ENCODE results near the gene RALA. TPM values are rescaled to one million over a fixed set of nuclear protein-coding genes. Genes with fewer than 3 reads are reported as not detected.

Gene RALA
- total and polyA plus RNA-seq, 5 donors from 2014 or later: 22.4 to 71.2 (median 57.1) TPM

DNA sequence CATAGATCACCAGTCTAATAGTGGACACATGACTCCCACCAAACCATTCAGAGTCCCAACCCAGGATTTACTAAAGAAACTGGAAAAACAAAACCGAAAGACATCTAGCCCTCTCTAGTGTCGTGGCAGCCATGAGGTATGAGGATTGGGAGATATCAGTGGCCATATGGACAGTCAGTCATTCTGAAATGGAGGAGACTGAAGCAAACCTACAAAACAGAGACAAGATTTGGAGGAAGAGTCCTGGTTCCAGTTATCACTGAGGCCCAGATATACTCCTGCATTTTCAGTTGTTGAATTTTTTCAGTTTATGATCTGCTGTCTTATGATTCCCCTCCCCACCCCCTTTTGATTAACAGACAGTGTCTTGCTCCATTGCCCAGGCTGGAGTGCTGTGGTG, 9.1 kb upstream of the RALA start:
- Mint-ChIP-seq H3K36me3 (no peaks in the 10 kb centered on the region), H3K27ac (peak overlapping the region in 1 of 3 donors; percentile 15), H3K27me3 (peaks cover 25% of the 10 kb centered on the region), H3K4me1 (peaks cover under 1 to 11% (median 8%) of the 10 kb centered on the region in 4 donors), H3K9me3 (peaks cover 0 to 2% (median 0%) of the 10 kb centered on the region in 7 donors), H3K4me3 (no peak overlapping the region)
- Histone ChIP-seq H3K9me3 (ENCODE audit: control insufficient read depth in 2 of 2, low read length in 2 of 2) (no peaks in the 10 kb centered on the region), H3K4me3 (ENCODE audit: low read depth, low read length) (no peak overlapping the region), H3K27me3 (ENCODE audit: control insufficient read depth, insufficient read depth, low read length) (peaks cover 7% of the 10 kb centered on the region), H3K36me3 (ENCODE audit: control insufficient read depth, insufficient read depth, low read length) (no peaks in the 10 kb centered on the region), H3K4me1 (ENCODE audit: control insufficient read depth, insufficient read depth, low read length, poor library complexity, severe bottlenecking) (no peaks in the 10 kb centered on the region), H3K27ac (ENCODE audit: insufficient read depth, low read length, poor library complexity, severe bottlenecking) (no peak overlapping the region)
- DNase-seq (no peak), ATAC-seq (ENCODE audit: low read depth in 2 of 2) (no peak)

DNA sequence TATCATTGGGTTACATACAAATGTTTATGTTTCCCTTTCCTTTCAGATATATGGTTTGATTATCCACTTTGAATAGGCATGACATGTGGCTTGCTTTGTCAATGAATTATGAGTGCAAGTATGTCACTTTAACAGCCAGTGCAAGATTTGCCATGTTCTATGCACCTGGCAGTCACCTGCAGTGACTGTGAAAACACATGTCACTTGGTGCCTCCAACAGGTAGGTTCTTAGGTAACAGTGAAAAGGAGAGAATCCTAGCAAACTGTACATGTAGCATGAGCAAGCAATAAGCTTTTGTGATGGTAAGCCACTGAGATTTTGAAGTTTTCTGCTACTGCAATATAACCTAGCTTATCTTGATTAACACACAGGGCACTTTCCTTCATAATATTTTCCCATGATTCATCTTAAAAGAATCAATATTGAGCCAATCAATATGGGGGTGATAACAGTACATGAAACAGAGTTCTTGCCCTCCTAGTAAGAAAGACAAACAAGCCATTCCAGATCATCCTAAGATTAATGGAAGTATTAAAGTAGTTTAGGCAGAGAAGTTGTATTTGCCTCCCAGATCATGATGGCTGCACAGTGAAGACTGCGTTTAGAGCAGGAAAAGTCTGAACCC, 7.9 kb upstream of the RALA start:
- no peaks in the 10 kb centered on the region for H3K9me3 ChIP-seq (ENCODE audit: control insufficient read depth in 2 of 2, low read length in 2 of 2)
- H3K27me3 Mint-ChIP-seq: peaks cover 18% of the 10 kb centered on the region
- ATAC-seq (ENCODE audit: low read depth in 2 of 2): no peak
- H3K4me1 Mint-ChIP-seq: peaks cover 0 to 8% (median 3%) of the 10 kb centered on the region in 4 donors
- H3K27me3 ChIP-seq (ENCODE audit: control insufficient read depth, insufficient read depth, low read length): peaks cover 5% of the 10 kb centered on the region
- H3K9me3 Mint-ChIP-seq: peaks cover 0 to 2% (median 0%) of the 10 kb centered on the region in 7 donors
- H3K27ac Mint-ChIP-seq: peak overlapping the region in 1 of 3 donors; percentile 93
- no peak overlapping the region for H3K27ac ChIP-seq (ENCODE audit: insufficient read depth, low read length, poor library complexity, severe bottlenecking)
- H3K4me3 Mint-ChIP-seq: no peak overlapping the region
- no peak overlapping the region for H3K4me3 ChIP-seq (ENCODE audit: low read depth, low read length)
- no peaks in the 10 kb centered on the region for H3K36me3 Mint-ChIP-seq
- no peaks in the 10 kb centered on the region for H3K36me3 ChIP-seq (ENCODE audit: control insufficient read depth, insufficient read depth, low read length)
- no peak for DNase-seq
- no peaks in the 10 kb centered on the region for H3K4me1 ChIP-seq (ENCODE audit: control insufficient read depth, insufficient read depth, low read length, poor library complexity, severe bottlenecking)

GRCh38 chr7:39616138-39616537, 7.2 kb upstream of the RALA start:
- no peak overlapping the region for H3K4me3 ChIP-seq (ENCODE audit: low read depth, low read length)
- DNase-seq (no peak), ATAC-seq (ENCODE audit: low read depth in 2 of 2) (no peak)
- Mint-ChIP-seq H3K36me3 (no peaks in the 10 kb centered on the region), H3K4me3 (no peak overlapping the region), H3K4me1 (peaks cover 0 to 8% (median 1%) of the 10 kb centered on the region in 4 donors), H3K9me3 (peaks cover 0 to 2% (median 0%) of the 10 kb centered on the region in 7 donors), H3K27ac (no peak overlapping the region), H3K27me3 (peaks cover 18% of the 10 kb centered on the region)
- H3K9me3 ChIP-seq (ENCODE audit: control insufficient read depth in 2 of 2, low read length in 2 of 2): no peaks in the 10 kb centered on the region
- peaks cover 5% of the 10 kb centered on the region for H3K27me3 ChIP-seq (ENCODE audit: control insufficient read depth, insufficient read depth, low read length)
- no peaks in the 10 kb centered on the region for H3K4me1 ChIP-seq (ENCODE audit: control insufficient read depth, insufficient read depth, low read length, poor library complexity, severe bottlenecking)
- H3K36me3 ChIP-seq (ENCODE audit: control insufficient read depth, insufficient read depth, low read length): no peaks in the 10 kb centered on the region
- H3K27ac ChIP-seq (ENCODE audit: insufficient read depth, low read length, poor library complexity, severe bottlenecking): no peak overlapping the region

DNA sequence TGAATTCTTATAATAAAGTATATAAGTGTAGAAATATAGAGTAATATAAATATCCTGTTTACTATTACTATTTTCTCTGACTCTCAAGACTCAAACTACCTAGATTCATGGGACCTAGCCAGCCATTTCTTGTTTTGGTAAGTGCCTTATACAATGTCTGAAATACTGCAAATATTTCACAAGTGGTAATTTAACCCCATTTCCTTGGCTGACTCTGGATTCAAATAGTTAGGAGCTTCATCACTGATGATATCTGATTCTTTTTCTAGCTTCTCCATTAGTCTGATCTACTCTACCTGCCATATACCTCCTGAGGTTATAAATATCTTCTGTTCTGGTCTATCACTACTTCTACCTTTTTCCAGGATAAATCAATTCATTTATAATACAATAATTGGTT, 6.4 kb upstream of the RALA start:
- Mint-ChIP-seq H3K4me3 (no peak overlapping the region), H3K4me1 (peaks cover 2 to 12% (median 4%) of the 10 kb centered on the region in 4 donors), H3K27me3 (peaks cover 18% of the 10 kb centered on the region), H3K27ac (no peak overlapping the region), H3K9me3 (peaks cover 0 to 2% (median 0%) of the 10 kb centered on the region in 7 donors), H3K36me3 (no peaks in the 10 kb centered on the region)
- Histone ChIP-seq H3K27me3 (ENCODE audit: control insufficient read depth, insufficient read depth, low read length) (peaks cover 5% of the 10 kb centered on the region), H3K4me1 (ENCODE audit: control insufficient read depth, insufficient read depth, low read length, poor library complexity, severe bottlenecking) (peaks cover under 1% of the 10 kb centered on the region), H3K4me3 (ENCODE audit: low read depth, low read length) (no peak overlapping the region), H3K27ac (ENCODE audit: insufficient read depth, low read length, poor library complexity, severe bottlenecking) (no peak overlapping the region), H3K9me3 (ENCODE audit: control insufficient read depth in 2 of 2, low read length in 2 of 2) (no peaks in the 10 kb centered on the region), H3K36me3 (ENCODE audit: control insufficient read depth, insufficient read depth, low read length) (no peaks in the 10 kb centered on the region)
- ATAC-seq (ENCODE audit: low read depth in 2 of 2): no peak
- DNase-seq: no peak

DNA sequence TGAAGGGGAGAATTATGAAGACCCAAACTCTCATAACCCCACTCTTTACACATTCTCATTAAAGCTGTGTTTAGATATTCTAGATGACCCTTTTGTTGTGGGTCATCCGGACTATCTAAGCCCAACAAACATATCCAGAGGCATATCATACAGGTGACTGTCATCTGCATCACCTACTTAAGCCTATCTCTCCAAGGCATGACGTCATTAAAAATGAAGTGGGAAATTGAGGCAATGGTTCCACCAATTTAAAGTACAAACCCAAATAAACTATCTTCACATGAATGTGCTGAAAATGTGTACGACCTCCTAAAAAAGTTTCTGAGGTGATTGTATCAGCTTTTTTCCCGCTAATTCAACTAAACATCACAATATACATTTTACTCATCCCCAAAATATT, 4.5 kb upstream of the RALA start:
- Mint-ChIP-seq H3K36me3 (no peaks in the 10 kb centered on the region), H3K4me1 (peaks cover 9 to 14% (median 12%) of the 10 kb centered on the region in 4 donors), H3K9me3 (peaks cover 0 to 2% (median 0%) of the 10 kb centered on the region in 7 donors), H3K27ac (no peak overlapping the region), H3K27me3 (peaks cover 14% of the 10 kb centered on the region), H3K4me3 (peak overlapping the region in 1 of 4 donors; percentile 24)
- Histone ChIP-seq H3K4me3 (ENCODE audit: low read depth, low read length) (no peak overlapping the region), H3K4me1 (ENCODE audit: control insufficient read depth, insufficient read depth, low read length, poor library complexity, severe bottlenecking) (peaks cover 11% of the 10 kb centered on the region), H3K27me3 (ENCODE audit: control insufficient read depth, insufficient read depth, low read length) (peaks cover 2% of the 10 kb centered on the region), H3K9me3 (ENCODE audit: control insufficient read depth in 2 of 2, low read length in 2 of 2) (no peaks in the 10 kb centered on the region), H3K36me3 (ENCODE audit: control insufficient read depth, insufficient read depth, low read length) (no peaks in the 10 kb centered on the region), H3K27ac (ENCODE audit: insufficient read depth, low read length, poor library complexity, severe bottlenecking) (no peak overlapping the region)
- DNase-seq (no peak), ATAC-seq (ENCODE audit: low read depth in 2 of 2) (no peak)

DNA sequence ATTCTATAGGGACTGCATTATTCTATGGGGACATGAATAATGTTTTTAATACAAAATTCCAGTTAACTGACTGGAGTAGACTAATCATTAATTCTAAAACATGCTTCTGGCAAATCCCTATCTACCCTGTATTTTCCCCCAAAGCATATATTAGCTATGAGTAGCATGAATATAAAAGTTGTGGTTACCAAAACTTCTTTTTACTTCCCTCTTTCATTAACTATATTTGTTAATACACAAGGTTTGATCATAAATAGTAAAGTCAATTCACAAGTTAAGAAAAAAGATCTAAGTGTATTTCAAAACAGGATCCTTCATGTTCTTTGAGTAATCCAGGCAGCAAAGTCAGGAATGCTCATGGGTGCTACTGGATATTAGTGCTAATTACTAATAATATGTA, 2.9 kb upstream of the RALA start:
- peaks cover 12% of the 10 kb centered on the region for H3K27me3 Mint-ChIP-seq
- Histone ChIP-seq H3K9me3 (ENCODE audit: control insufficient read depth in 2 of 2, low read length in 2 of 2) (no peaks in the 10 kb centered on the region), H3K4me1 (ENCODE audit: control insufficient read depth, insufficient read depth, low read length, poor library complexity, severe bottlenecking) (peaks cover 26% of the 10 kb centered on the region), H3K27me3 (ENCODE audit: control insufficient read depth, insufficient read depth, low read length) (peaks cover 2% of the 10 kb centered on the region), H3K4me3 (ENCODE audit: low read depth, low read length) (no peak overlapping the region), H3K27ac (ENCODE audit: insufficient read depth, low read length, poor library complexity, severe bottlenecking) (no peak overlapping the region), H3K36me3 (ENCODE audit: control insufficient read depth, insufficient read depth, low read length) (no peaks in the 10 kb centered on the region)
- DNase-seq (no peak), ATAC-seq (ENCODE audit: low read depth in 2 of 2) (no peak)
- H3K27ac Mint-ChIP-seq: no peak overlapping the region
- no peak overlapping the region for H3K4me3 Mint-ChIP-seq
- peaks cover 0 to 2% (median 0%) of the 10 kb centered on the region in 7 donors for H3K9me3 Mint-ChIP-seq
- H3K4me1 Mint-ChIP-seq: peaks cover 17 to 29% (median 24%) of the 10 kb centered on the region in 4 donors
- H3K36me3 Mint-ChIP-seq: no peaks in the 10 kb centered on the region

- peaks cover 2% of the 10 kb centered on the region for H3K27me3 ChIP-seq (ENCODE audit: control insufficient read depth, insufficient read depth, low read length)
- H3K9me3 ChIP-seq (ENCODE audit: control insufficient read depth in 2 of 2, low read length in 2 of 2): no peaks in the 10 kb centered on the region
- Mint-ChIP-seq H3K27me3 (peaks cover 4% of the 10 kb centered on the region), H3K36me3 (no peaks in the 10 kb centered on the region), H3K27ac (no peak overlapping the region), H3K9me3 (peaks cover 0 to 2% (median 0%) of the 10 kb centered on the region in 7 donors), H3K4me3 (peak overlapping the region in 2 of 4 donors; percentile 22 to 87), H3K4me1 (peaks cover 17 to 36% (median 31%) of the 10 kb centered on the region in 4 donors)
- peaks cover 33% of the 10 kb centered on the region for H3K4me1 ChIP-seq (ENCODE audit: control insufficient read depth, insufficient read depth, low read length, poor library complexity, severe bottlenecking)
- H3K4me3 ChIP-seq (ENCODE audit: low read depth, low read length): no peak overlapping the region
- no peaks in the 10 kb centered on the region for H3K36me3 ChIP-seq (ENCODE audit: control insufficient read depth, insufficient read depth, low read length)
- no peak overlapping the region for H3K27ac ChIP-seq (ENCODE audit: insufficient read depth, low read length, poor library complexity, severe bottlenecking)
- no peak for DNase-seq
- no peak for ATAC-seq (ENCODE audit: low read depth in 2 of 2)
Measured at GRCh38 chr7:39621261-39621660, 2.1 kb upstream of the RALA start.
